CD8-positive, alpha-beta memory T cell (primary cell): ENCODE data around the gene KAT7. TPM values are rescaled to one million over a fixed set of nuclear protein-coding genes. Genes with fewer than 3 reads are reported as not detected.

Experiments
- CTCF ChIA-PET: fragments of 350-600 bp; sonication (Branson Sonifier 250); formaldehyde crosslinking; loops from one replicate; lab custom pipeline; 2021; ENCODE audit warnings: antibody characterized with exemption; lab: Charles Lee
- POLR2A ChIA-PET: fragments of 350-600 bp; sonication (Branson Sonifier 250); formaldehyde crosslinking; loops from one replicate; lab custom pipeline; 2021; ENCODE audit warnings: antibody characterized with exemption; lab: Charles Lee
- DNase-seq, 5 donors: peaks; one replicate each; pipeline versions ENCODE4 v3.0.0 to v3.0.0-alpha.2; 2020 to 2022; ENCODE audit warnings: mixed read lengths in 1 of 5
- H3K27ac ChIP-seq: one replicate; pipeline ENCODE4 v1.7.0; 2013; ENCODE audit warnings: low read depth, mild to moderate bottlenecking, low read length, moderate library complexity
- H3K27me3 ChIP-seq: 2 replicates; pipeline ENCODE4 v1.7.0; 2013; ENCODE audit warnings: low read length, mild to moderate bottlenecking; ENCODE audit not compliant: insufficient read depth, poor library complexity, severe bottlenecking
- H3K36me3 ChIP-seq: 2 replicates; pipeline ENCODE4 v1.7.0; 2013; ENCODE audit warnings: mild to moderate bottlenecking, low read length, moderate library complexity; ENCODE audit not compliant: insufficient read depth
- H3K4me1 ChIP-seq: 2 replicates; pipeline ENCODE4 v1.7.0; 2013; ENCODE audit warnings: mild to moderate bottlenecking, low read length, moderate library complexity; ENCODE audit not compliant: insufficient read depth
- H3K4me3 ChIP-seq: 2 replicates; pipeline ENCODE4 v1.7.0; 2013; ENCODE audit warnings: mild to moderate bottlenecking, low read length
- H3K9me3 ChIP-seq: 2 replicates; pipeline ENCODE4 v1.7.0; 2013; ENCODE audit warnings: mild to moderate bottlenecking, low read length
- H3K27ac Mint-ChIP-seq, 8 donors: one replicate each; pipeline ENCODE4 v1.8.0; 2020 to 2021; ENCODE audit warnings: mixed read lengths in 8 of 8, mild to moderate bottlenecking in 6 of 8, inconsistent platforms in 3 of 8, moderate library complexity in 3 of 8
- H3K27me3 Mint-ChIP-seq, 2 donors: one replicate each; pipeline ENCODE4 v1.8.0; 2020 to 2021; ENCODE audit warnings: mixed read lengths in 2 of 2, mild to moderate bottlenecking in 1 of 2, moderate library complexity in 1 of 2
- H3K36me3 Mint-ChIP-seq, 3 donors: one replicate each; pipeline ENCODE4 v1.8.0; 2020 to 2021; ENCODE audit warnings: mixed read lengths in 3 of 3, inconsistent platforms in 1 of 3, mild to moderate bottlenecking in 1 of 3
- H3K4me1 Mint-ChIP-seq, 3 donors: one replicate each; pipeline ENCODE4 v1.8.0; 2020 to 2021; ENCODE audit warnings: mixed read lengths in 3 of 3, inconsistent platforms in 1 of 3, mild to moderate bottlenecking in 1 of 3
- H3K4me3 Mint-ChIP-seq, 7 donors: one replicate each; pipeline ENCODE4 v1.8.0; 2020 to 2021; ENCODE audit warnings: mixed read lengths in 7 of 7, mild to moderate bottlenecking in 6 of 7, moderate library complexity in 4 of 7, inconsistent platforms in 2 of 7
- H3K9me3 Mint-ChIP-seq, 5 donors: one replicate each; pipeline ENCODE4 v1.8.0; 2020 to 2022; ENCODE audit warnings: mixed read lengths in 5 of 5, mild to moderate bottlenecking in 3 of 5, moderate library complexity in 2 of 5, inconsistent platforms in 1 of 5
- polyA plus RNA-seq: library from polyadenylated mRNA; unstranded; fragments of 300-500 nt; fragmentation: Illumina TruSeq; gene quantifications from one replicate; pipeline ENCODE4 v1.2.3, GENCODE V29; 2021
- total RNA-seq, 2 experiments: library from RNA; stranded (reverse); gene quantifications; one replicate each; pipeline ENCODE4 v1.2.3, GENCODE V29; 2021

Gene KAT7
- total and polyA plus RNA-seq, 3 experiments from 2014 or later, result 58.1 to 75.8 (median 66.1) TPM

- peak overlapping the region in 1 of 8 donors; percentile 72 for H3K27ac Mint-ChIP-seq
- Histone ChIP-seq H3K27me3 (no peaks in the 10 kb centered on the region), H3K4me1 (peaks cover 5% of the 10 kb centered on the region), H3K4me3 (no peak overlapping the region), H3K27ac (no peak overlapping the region), H3K36me3 (no peaks in the 10 kb centered on the region), H3K9me3 (no peaks in the 10 kb centered on the region)
- peaks cover 9 to 13% of the 10 kb centered on the region in 2 donors for H3K27me3 Mint-ChIP-seq
- H3K9me3 Mint-ChIP-seq, result no peaks in the 10 kb centered on the region
- CTCF ChIA-PET, result interaction anchor here (1.3 to 6.5 kb wide), 3 partner anchors 134 to 136 kb away, joined by 5 to 96 read pairs (median 11); partner anchors contain the start of gene DLX3
- no peaks in the 10 kb centered on the region for H3K36me3 Mint-ChIP-seq
- no peak overlapping the region for H3K4me3 Mint-ChIP-seq
- DNase-seq, result no peak
- POLR2A ChIA-PET, result no interaction called here
- H3K4me1 Mint-ChIP-seq, result peaks cover 3 to 5% (median 4%) of the 10 kb centered on the region in 3 donors
Measured at GRCh38 chr17:49862781-49863331, 74.4 kb downstream of the KAT7 start.

- Mint-ChIP-seq H3K27me3 (peaks cover 7 to 11% of the 10 kb centered on the region in 2 donors), H3K4me3 (no peak overlapping the region), H3K4me1 (peaks cover 2 to 3% (median 2%) of the 10 kb centered on the region in 3 donors), H3K9me3 (no peaks in the 10 kb centered on the region), H3K36me3 (no peaks in the 10 kb centered on the region), H3K27ac (no peak overlapping the region)
- Histone ChIP-seq H3K27me3 (no peaks in the 10 kb centered on the region), H3K4me1 (peaks cover 4% of the 10 kb centered on the region), H3K9me3 (no peaks in the 10 kb centered on the region), H3K36me3 (no peaks in the 10 kb centered on the region), H3K27ac (no peak overlapping the region), H3K4me3 (no peak overlapping the region)
- DNase-seq, result no peak
- ChIA-PET CTCF (interaction anchor here (1.1 kb wide), 1 partner anchor 131 kb away, joined by 4 read pairs; no protein-coding TSS in a partner anchor), POLR2A (no interaction called here)
Measured at GRCh38 chr17:49866019-49866380, 77.5 kb downstream of the KAT7 start.

- H3K36me3 Mint-ChIP-seq, result no peaks in the 10 kb centered on the region
- POLR2A ChIA-PET, result no interaction called here
- CTCF ChIA-PET, result interaction anchor here (2.0 kb wide), 1 partner anchor 132 kb away, joined by 7 read pairs; no protein-coding TSS in a partner anchor
- H3K27ac ChIP-seq, result no peak overlapping the region
- H3K27me3 Mint-ChIP-seq, result peaks cover 7 to 9% of the 10 kb centered on the region in 2 donors
- no peaks in the 10 kb centered on the region for H3K4me1 ChIP-seq
- peaks cover 0 to 2% (median 0%) of the 10 kb centered on the region in 3 donors for H3K4me1 Mint-ChIP-seq
- no peak overlapping the region for H3K4me3 ChIP-seq
- H3K27ac Mint-ChIP-seq, result no peak overlapping the region
- no peak for DNase-seq
- no peaks in the 10 kb centered on the region for H3K36me3 ChIP-seq
- no peaks in the 10 kb centered on the region for H3K9me3 ChIP-seq
- H3K9me3 Mint-ChIP-seq, result no peaks in the 10 kb centered on the region
- no peak overlapping the region for H3K4me3 Mint-ChIP-seq
- H3K27me3 ChIP-seq, result no peaks in the 10 kb centered on the region
Measured at GRCh38 chr17:49866882-49867413, 78.5 kb downstream of the KAT7 start.

GRCh38 chr17:49869038-49869374 lies 80.5 kb downstream of the KAT7 start:
- Mint-ChIP-seq H3K27me3 (peaks cover 5% of the 10 kb centered on the region in 2 donors), H3K4me3 (no peak overlapping the region)
- POLR2A ChIA-PET, result no interaction called here

GRCh38 chr17:49870298-49870697 lies 81.8 kb downstream of the KAT7 start:
- Mint-ChIP-seq H3K36me3 (no peaks in the 10 kb centered on the region), H3K9me3 (no peaks in the 10 kb centered on the region), H3K27me3 (peaks cover 0 to 5% of the 10 kb centered on the region in 2 donors), H3K4me1 (peaks cover 6 to 18% (median 11%) of the 10 kb centered on the region in 3 donors), H3K27ac (no peak overlapping the region), H3K4me3 (no peak overlapping the region)
- H3K4me3 ChIP-seq, result no peak overlapping the region
- no peaks in the 10 kb centered on the region for H3K27me3 ChIP-seq
- H3K9me3 ChIP-seq, result no peaks in the 10 kb centered on the region
- H3K4me1 ChIP-seq, result peaks cover 16% of the 10 kb centered on the region
- POLR2A ChIA-PET, result no interaction called here
- H3K36me3 ChIP-seq, result no peaks in the 10 kb centered on the region
- CTCF ChIA-PET, result no interaction called here
- no peak for DNase-seq
- no peak overlapping the region for H3K27ac ChIP-seq

More at GRCh38 chr17:49869038-49869374, 80.5 kb downstream of the KAT7 start:
- Mint-ChIP-seq H3K36me3 (no peaks in the 10 kb centered on the region), H3K9me3 (no peaks in the 10 kb centered on the region), H3K4me1 (peaks cover 6 to 18% (median 11%) of the 10 kb centered on the region in 3 donors), H3K27ac (no peak overlapping the region)
- H3K4me3 ChIP-seq, result no peak overlapping the region
- no peaks in the 10 kb centered on the region for H3K36me3 ChIP-seq
- H3K9me3 ChIP-seq, result no peaks in the 10 kb centered on the region
- H3K27ac ChIP-seq, result no peak overlapping the region
- no peaks in the 10 kb centered on the region for H3K27me3 ChIP-seq
- H3K4me1 ChIP-seq, result peaks cover 16% of the 10 kb centered on the region
- CTCF ChIA-PET, result no interaction called here
- no peak for DNase-seq

GRCh38 chr17:49871211-49871610 lies 82.7 kb downstream of the KAT7 start:
- H3K4me3 ChIP-seq, result no peak overlapping the region
- H3K27ac Mint-ChIP-seq, result no peak overlapping the region
- DNase-seq, result no peak
- no peaks in the 10 kb centered on the region for H3K27me3 ChIP-seq
- H3K27ac ChIP-seq, result no peak overlapping the region
- H3K9me3 ChIP-seq, result no peaks in the 10 kb centered on the region
- ChIA-PET CTCF (interaction anchor here (1.2 kb wide), 1 partner anchor 127 kb away, joined by 3 read pairs; no protein-coding TSS in a partner anchor), POLR2A (no interaction called here)
- peaks cover 0 to 5% of the 10 kb centered on the region in 2 donors for H3K27me3 Mint-ChIP-seq
- no peaks in the 10 kb centered on the region for H3K9me3 Mint-ChIP-seq
- H3K4me1 Mint-ChIP-seq, result peaks cover 6 to 18% (median 11%) of the 10 kb centered on the region in 3 donors
- no peaks in the 10 kb centered on the region for H3K36me3 Mint-ChIP-seq
- H3K36me3 ChIP-seq, result no peaks in the 10 kb centered on the region
- H3K4me3 Mint-ChIP-seq, result no peak overlapping the region
- H3K4me1 ChIP-seq, result peaks cover 16% of the 10 kb centered on the region

GRCh38 chr17:49872754-49873377 lies 84.4 kb downstream of the KAT7 start:
- H3K4me1 Mint-ChIP-seq, result peaks cover 6 to 18% (median 11%) of the 10 kb centered on the region in 3 donors
- Histone ChIP-seq H3K36me3 (no peaks in the 10 kb centered on the region), H3K27me3 (peaks cover 4% of the 10 kb centered on the region), H3K4me1 (peaks cover 16% of the 10 kb centered on the region), H3K4me3 (no peak overlapping the region), H3K9me3 (no peaks in the 10 kb centered on the region), H3K27ac (no peak overlapping the region)
- POLR2A ChIA-PET, result interaction anchor here (0.8 kb wide), 1 partner anchor 98 kb away, joined by 3 read pairs; no protein-coding TSS in a partner anchor
- CTCF ChIA-PET, result no interaction called here
- peak in 1 of 5 donors; percentile 21 for DNase-seq
- H3K27ac Mint-ChIP-seq, result no peak overlapping the region
- no peak overlapping the region for H3K4me3 Mint-ChIP-seq
- H3K27me3 Mint-ChIP-seq, result peaks cover 2 to 12% of the 10 kb centered on the region in 2 donors
- no peaks in the 10 kb centered on the region for H3K9me3 Mint-ChIP-seq
- no peaks in the 10 kb centered on the region for H3K36me3 Mint-ChIP-seq

GRCh38 chr17:49873466-49873865 lies 85.0 kb downstream of the KAT7 start:
- H3K4me1 Mint-ChIP-seq, result peaks cover 6 to 18% (median 11%) of the 10 kb centered on the region in 3 donors
- Histone ChIP-seq H3K27me3 (peaks cover 4% of the 10 kb centered on the region), H3K4me3 (no peak overlapping the region), H3K36me3 (no peaks in the 10 kb centered on the region), H3K9me3 (no peaks in the 10 kb centered on the region), H3K27ac (no peak overlapping the region), H3K4me1 (peaks cover 16% of the 10 kb centered on the region)
- H3K36me3 Mint-ChIP-seq, result no peaks in the 10 kb centered on the region
- ChIA-PET POLR2A (interaction anchor here (0.8 kb wide), 1 partner anchor 97 kb away, joined by 3 read pairs; no protein-coding TSS in a partner anchor), CTCF (no interaction called here)
- H3K27ac Mint-ChIP-seq, result peak overlapping the region in 2 of 8 donors; percentile 32 to 43
- H3K9me3 Mint-ChIP-seq, result no peaks in the 10 kb centered on the region
- H3K27me3 Mint-ChIP-seq, result peaks cover 2 to 16% of the 10 kb centered on the region in 2 donors
- DNase-seq, result no peak
- no peak overlapping the region for H3K4me3 Mint-ChIP-seq
